Spleen (tissue), 11 donors: ENCODE data around the gene MAP1A. TPM values are rescaled to one million over a fixed set of nuclear protein-coding genes. Genes with fewer than 3 reads are reported as not detected.

Experiments
- DNase-seq: peaks from one replicate; pipeline ENCODE4 v3.0.0-alpha.2; 2020
- H3K27ac ChIP-seq, 8 donors: fragments of 200-600 bp; sonication (generic) in 7 of 8; 1 replicate in 4 of 8; 2 replicates in 4 of 8; pipeline versions ENCODE4 v1.5.0 to v1.8.0; 2016 to 2021; ENCODE audit warnings: inconsistent platforms in 4 of 8, mild to moderate bottlenecking in 4 of 8, moderate library complexity in 1 of 8
- H3K27me3 ChIP-seq, 7 donors: fragments of 200-600 bp; sonication (generic) in 6 of 7; replicated peaks in 1 of 7; 1 replicate in 4 of 7; 2 replicates in 3 of 7; pipeline versions ENCODE4 v1.5.0 to v1.8.0; 2016 to 2021; ENCODE audit warnings: inconsistent platforms in 3 of 7, mild to moderate bottlenecking in 1 of 7
- H3K36me3 ChIP-seq, 6 donors: fragments of 200-600 bp; sonication (generic) in 5 of 6; 1 replicate in 4 of 6; 2 replicates in 2 of 6; pipeline versions ENCODE4 v1.5.0 to v1.8.0; 2016 to 2021; ENCODE audit warnings: inconsistent platforms in 2 of 6
- H3K4me1 ChIP-seq, 6 donors: fragments of 200-600 bp; sonication (generic) in 5 of 6; 1 replicate in 3 of 6; 2 replicates in 3 of 6; pipeline versions ENCODE4 v1.5.0 to v1.8.0; 2016 to 2021; ENCODE audit warnings: inconsistent platforms in 3 of 6
- H3K4me3 ChIP-seq, 8 donors: fragments of 200-600 bp; sonication (generic) in 7 of 8; 1 replicate in 4 of 8; 2 replicates in 4 of 8; pipeline versions ENCODE4 v1.5.0 to v1.8.0; 2016 to 2021; ENCODE audit warnings: inconsistent platforms in 4 of 8, mild to moderate bottlenecking in 4 of 8, moderate library complexity in 2 of 8
- H3K9me3 ChIP-seq, 8 donors: fragments of 200-600 bp; sonication (generic) in 7 of 8; 1 replicate in 4 of 8; 2 replicates in 4 of 8; pipeline versions ENCODE4 v1.5.0 to v1.8.0; 2016 to 2021; ENCODE audit warnings: inconsistent platforms in 4 of 8
- CTCF ChIP-seq, 11 experiments: fragments of 200-600 bp in 7 of 11; fragments of 450-650 bp in 4 of 11; sonication (generic) in 4 of 11; IDR thresholded peaks in 8 of 11; conservative IDR thresholded peaks in 3 of 11; 1 replicate in 7 of 11; 2 replicates in 4 of 11; pipeline versions ENCODE4 v1.4.0 to v1.8.0; 2016 to 2021; ENCODE audit warnings: antibody characterized with exemption in 11 of 11, inconsistent platforms in 4 of 11, mild to moderate bottlenecking in 1 of 11
- POLR2A ChIP-seq, 3 donors: fragments of 450-650 bp; IDR thresholded peaks; one replicate each; pipeline ENCODE4 v1.5.1; 2017; ENCODE audit warnings: antibody characterized with exemption in 3 of 3, mild to moderate bottlenecking in 1 of 3
- POLR2AphosphoS5 ChIP-seq, 3 donors: sonication (generic); formaldehyde crosslinking; IDR thresholded peaks; one replicate each; pipeline ENCODE4 v1.5.1; 2017; ENCODE audit warnings: antibody characterized with exemption in 3 of 3
- WGBS, 5 donors: extraction: QIAGEN DNeasy Blood & Tissue Kit in 3 of 5; methylation state at CpG; one replicate each; pipeline versions ENCODE4 v1.1.5 to v1.1.7; 2013 to 2018; 5-methylcytosine and 5-hydroxymethylcytosine counted together
- intact Hi-C: fragments of 100-400 bp; cut with DNase I; formaldehyde crosslinking; loops from one replicate; pipeline ENCODE4 v1.15.0; 2023; ENCODE audit warnings: low total_unique reads
- polyA plus RNA-seq, 3 donors: library from polyadenylated mRNA; stranded (reverse); fragments of 200-250 nt; gene quantifications; one replicate each; pipeline ENCODE4 v1.2.1, GENCODE V29; 2013
- total RNA-seq, 7 donors: library from RNA; depleted of rRNA in 3 of 7; stranded (reverse); fragments of >200 nt in 3 of 7; fragmentation: NEBNext Ultra II Directional in 4 of 7; extraction: Animal tissue kit (Norgen Biotek cat#: 25700) in 4 of 7; gene quantifications; one replicate each; pipeline versions ENCODE4 v1.1.0 to v1.2.1, GENCODE V29; 2016 to 2021
- donor health status: healthy with polysubstance abuse.
- donor health status: DM: no; HTN: no; CAD: no; lungs with moderate emphysema.
- donor health status: DM: no; HTN: no; CAD: no.
- donor health status: Bipolar disorder and iron deficiency.
- donor health status: healthy.
- donor health status: DM: no; HTN: no; CAD: no.
- donor health status: DM: yes; HTN: yes; CAD: no.

Gene MAP1A
- total and polyA plus RNA-seq, 10 donors, result 0.15 to 5.4 (median 2.6) TPM

GRCh38 chr15:43483297-43484128 is 33.9 kb upstream of the MAP1A start:
- Histone ChIP-seq H3K27ac (no peak overlapping the region), H3K36me3 (peaks cover 0 to 79% (median 33%) of the 10 kb centered on the region in 6 donors), H3K4me3 (no peak overlapping the region), H3K27me3 (no peaks in the 10 kb centered on the region), H3K9me3 (no peaks in the 10 kb centered on the region), H3K4me1 (peaks cover 0 to 7% (median 0%) of the 10 kb centered on the region in 6 donors)
- TF ChIP-seq CTCF (IDR thresholded peaks at IDR 0.05 in 8 of 11, conservative IDR thresholded peaks at IDR 0.05 in 3 of 11), result peak in 7 of 11 experiments; percentile 17 to 46 (median 26)
- TF ChIP-seq POLR2A (IDR thresholded peaks at IDR 0.05), result no peak
- no peak for TF ChIP-seq POLR2AphosphoS5 (IDR thresholded peaks at IDR 0.05)
- DNase-seq, result no peak
- WGBS, 5 donors, result 79 to 89% (median 82%) methylated on average over 4 of the region's 4 CpGs
- intact Hi-C loops, result no loop called here

GRCh38 chr15:43484455-43484854 is 33.0 kb upstream of the MAP1A start:
- DNase-seq, result no peak
- intact Hi-C loops, result no loop called here
- Histone ChIP-seq H3K27ac (no peak overlapping the region), H3K9me3 (no peaks in the 10 kb centered on the region), H3K4me3 (no peak overlapping the region), H3K4me1 (peaks cover 0 to 17% (median 6%) of the 10 kb centered on the region in 6 donors), H3K27me3 (no peaks in the 10 kb centered on the region), H3K36me3 (peaks cover 0 to 76% (median 28%) of the 10 kb centered on the region in 6 donors)
- 93 to 99% (median 97%) methylated on average over 2 of the region's 2 CpGs for WGBS, 5 donors
- TF ChIP-seq CTCF (IDR thresholded peaks at IDR 0.05 in 8 of 11, conservative IDR thresholded peaks at IDR 0.05 in 3 of 11) (no peak), POLR2AphosphoS5 (IDR thresholded peaks at IDR 0.05) (no peak), POLR2A (IDR thresholded peaks at IDR 0.05) (no peak)

- Histone ChIP-seq H3K27ac (no peak overlapping the region), H3K4me1 (peaks cover 0 to 34% (median 17%) of the 10 kb centered on the region in 6 donors), H3K4me3 (no peak overlapping the region), H3K36me3 (peaks cover 0 to 72% (median 19%) of the 10 kb centered on the region in 6 donors), H3K9me3 (no peaks in the 10 kb centered on the region), H3K27me3 (no peaks in the 10 kb centered on the region)
- no peak for DNase-seq
- intact Hi-C loops, result no loop called here
- WGBS, 5 donors, result 90 to 98% (median 93%) methylated on average over 6 of the region's 6 CpGs
- TF ChIP-seq POLR2A (IDR thresholded peaks at IDR 0.05) (no peak), CTCF (IDR thresholded peaks at IDR 0.05 in 8 of 11, conservative IDR thresholded peaks at IDR 0.05 in 3 of 11) (no peak), POLR2AphosphoS5 (IDR thresholded peaks at IDR 0.05) (no peak)
These were observed 30.0 kb upstream of the MAP1A start for GRCh38 chr15:43487271-43487895.

- H3K4me3 ChIP-seq, result no peak overlapping the region
- no peak overlapping the region for H3K27ac ChIP-seq
- H3K9me3 ChIP-seq, result no peaks in the 10 kb centered on the region
- H3K27me3 ChIP-seq, result no peaks in the 10 kb centered on the region
- no peak for TF ChIP-seq POLR2AphosphoS5 (IDR thresholded peaks at IDR 0.05)
- no peak for TF ChIP-seq CTCF (IDR thresholded peaks at IDR 0.05 in 8 of 11, conservative IDR thresholded peaks at IDR 0.05 in 3 of 11)
- no peak for TF ChIP-seq POLR2A (IDR thresholded peaks at IDR 0.05)
- peaks cover 0 to 68% (median 19%) of the 10 kb centered on the region in 6 donors for H3K36me3 ChIP-seq
- peaks cover 5 to 43% (median 25%) of the 10 kb centered on the region in 6 donors for H3K4me1 ChIP-seq
- intact Hi-C loops, result no loop called here
- DNase-seq, result no peak
- WGBS, 5 donors, result 84 to 94% (median 93%) methylated on average over 3 of the region's 3 CpGs
These were observed 28.6 kb upstream of the MAP1A start for GRCh38 chr15:43488790-43489189.
